ENCODE measurements around the gene ACAA2.

ACAA2 gene

DNA sequence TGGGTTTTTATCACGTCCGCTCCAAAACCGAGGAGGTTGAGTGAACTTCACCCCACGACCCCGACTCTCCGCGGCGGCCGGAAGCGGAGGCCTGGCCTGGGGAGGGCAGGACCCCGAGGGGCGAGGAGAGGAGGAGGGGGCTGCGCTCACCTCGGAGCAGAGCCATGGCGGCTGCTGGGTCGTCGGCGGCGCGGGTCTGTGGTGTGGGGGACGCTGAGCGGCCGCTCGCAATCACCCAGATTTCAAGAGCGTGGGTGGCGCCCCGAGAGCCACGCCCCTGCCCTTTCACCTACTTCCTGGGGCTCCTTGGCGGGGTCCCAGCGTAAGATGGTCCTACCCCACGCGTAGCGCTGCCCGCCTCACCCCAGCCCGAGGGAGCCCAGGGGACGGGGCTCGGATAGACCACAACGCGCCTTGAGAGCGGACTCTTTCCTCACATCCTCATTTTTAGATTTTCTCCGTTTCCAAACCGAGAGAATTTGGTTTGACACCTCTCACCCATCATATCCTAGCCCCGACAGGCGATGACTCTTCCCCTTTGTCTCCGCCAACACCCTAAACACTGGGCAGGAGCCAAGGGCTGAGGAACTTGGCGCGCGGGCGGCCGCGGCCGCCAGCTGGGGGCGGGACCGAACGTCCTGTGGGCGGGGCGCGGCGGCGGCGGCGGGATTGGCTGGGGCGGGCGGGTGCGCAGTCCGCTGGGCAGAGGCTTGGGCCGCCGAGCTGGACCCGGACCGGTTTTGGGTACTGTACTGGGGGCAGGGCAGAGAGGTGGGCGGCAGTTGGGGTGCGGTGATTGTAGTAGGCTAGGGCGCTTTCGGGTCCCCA, at the start of gene ACAA2:
TSS of gene ACAA2 (minus strand) at position 215 of the 828 bp plus-strand sequence. CDS start at position 166, 49 bp downstream.
- DNase-seq (ENCODE audit: low spot score), result peak; percentile 80

- DNase-seq (ENCODE audit: low spot score), result no peak
Measured at GRCh38 chr18:49862656-49863385, 49.5 kb upstream of the ACAA2 start.

- no peak for DNase-seq (ENCODE audit: low spot score)
Measured at GRCh38 chr18:49861659-49862058, 48.3 kb upstream of the ACAA2 start.

DNA sequence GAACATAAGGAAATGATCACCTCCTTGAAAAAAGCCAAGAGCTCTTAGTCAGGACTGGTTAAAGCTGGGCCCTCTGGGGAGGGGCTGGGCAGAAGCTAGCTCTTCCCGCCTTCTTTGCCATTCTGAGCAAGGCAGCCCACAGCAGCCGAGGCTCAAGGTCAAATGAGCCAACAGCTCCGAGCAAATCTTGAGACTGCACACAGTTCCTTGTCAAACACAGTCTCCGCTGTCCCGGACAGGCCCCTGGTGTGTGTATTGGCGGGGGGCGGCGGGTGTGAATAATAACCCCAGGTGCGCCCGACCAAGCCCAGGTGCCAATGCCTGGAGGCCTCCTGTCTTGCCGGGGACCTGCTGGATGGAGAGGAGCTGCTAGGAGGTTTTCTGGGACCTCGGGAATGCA, 46.4 kb upstream of the ACAA2 start:
- no peak for DNase-seq (ENCODE audit: low spot score)

DNA sequence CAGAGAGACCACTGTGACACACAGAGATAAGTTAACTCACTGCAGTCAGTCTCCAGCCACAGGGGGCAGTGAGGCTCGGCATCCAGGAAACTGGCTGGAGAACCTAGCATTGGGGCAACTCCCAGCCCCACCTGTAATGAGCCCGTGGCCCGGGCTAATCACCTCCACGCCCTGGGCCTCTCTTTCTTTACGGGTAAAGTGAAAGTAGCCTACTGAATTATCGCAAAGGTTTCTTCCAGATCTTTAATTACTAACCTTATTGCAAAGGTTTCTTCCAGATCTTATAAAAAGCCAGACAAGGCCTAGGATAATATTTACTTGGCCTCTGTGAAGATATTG, 45.7 kb upstream of the ACAA2 start:
- DNase-seq (ENCODE audit: low spot score), result no peak

- peak; percentile 52 for DNase-seq (ENCODE audit: low spot score)
Measured at GRCh38 chr18:49858309-49859020, 45.1 kb upstream of the ACAA2 start.

DNA sequence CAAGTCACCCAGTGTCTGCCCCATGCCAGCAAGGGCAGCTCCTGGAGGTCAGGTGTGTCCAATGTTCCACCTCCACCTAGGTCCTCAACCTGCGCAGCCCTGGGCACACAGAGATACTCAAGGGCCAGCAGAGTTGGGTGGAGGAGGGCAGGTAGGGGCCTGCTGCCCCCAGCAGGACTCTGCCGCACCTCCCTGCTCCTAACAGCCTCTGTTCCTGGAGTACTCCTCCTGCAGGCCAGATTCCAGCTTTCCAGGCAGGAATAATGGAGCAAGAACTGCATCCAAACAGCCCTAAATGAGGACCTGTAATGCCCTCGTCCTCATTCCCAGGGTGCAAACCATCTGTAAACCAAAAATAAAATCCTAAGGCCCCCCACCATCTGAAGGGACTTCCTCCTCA, 44.4 kb upstream of the ACAA2 start:
- no peak for DNase-seq (ENCODE audit: low spot score)

DNA sequence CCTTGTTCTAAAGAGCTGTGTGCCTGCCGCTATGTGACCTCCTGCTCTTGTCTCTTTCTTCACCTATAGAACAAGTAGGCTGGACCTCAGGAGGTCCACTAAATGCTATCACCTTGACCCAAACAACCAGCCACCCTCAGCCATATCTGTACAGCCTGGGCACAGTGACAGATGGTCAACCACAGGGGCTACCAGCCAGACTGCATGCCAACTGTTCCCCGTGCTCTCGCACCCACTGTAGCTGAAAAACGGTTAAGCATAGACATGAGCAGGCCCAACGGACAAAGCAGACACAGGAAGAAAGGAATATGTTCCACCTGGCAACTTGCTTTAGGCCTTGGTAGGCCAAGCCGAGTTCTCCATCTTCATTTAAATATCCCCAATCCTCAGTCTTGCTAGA, 43.2 kb upstream of the ACAA2 start:
- DNase-seq (ENCODE audit: low spot score), result no peak

DNA sequence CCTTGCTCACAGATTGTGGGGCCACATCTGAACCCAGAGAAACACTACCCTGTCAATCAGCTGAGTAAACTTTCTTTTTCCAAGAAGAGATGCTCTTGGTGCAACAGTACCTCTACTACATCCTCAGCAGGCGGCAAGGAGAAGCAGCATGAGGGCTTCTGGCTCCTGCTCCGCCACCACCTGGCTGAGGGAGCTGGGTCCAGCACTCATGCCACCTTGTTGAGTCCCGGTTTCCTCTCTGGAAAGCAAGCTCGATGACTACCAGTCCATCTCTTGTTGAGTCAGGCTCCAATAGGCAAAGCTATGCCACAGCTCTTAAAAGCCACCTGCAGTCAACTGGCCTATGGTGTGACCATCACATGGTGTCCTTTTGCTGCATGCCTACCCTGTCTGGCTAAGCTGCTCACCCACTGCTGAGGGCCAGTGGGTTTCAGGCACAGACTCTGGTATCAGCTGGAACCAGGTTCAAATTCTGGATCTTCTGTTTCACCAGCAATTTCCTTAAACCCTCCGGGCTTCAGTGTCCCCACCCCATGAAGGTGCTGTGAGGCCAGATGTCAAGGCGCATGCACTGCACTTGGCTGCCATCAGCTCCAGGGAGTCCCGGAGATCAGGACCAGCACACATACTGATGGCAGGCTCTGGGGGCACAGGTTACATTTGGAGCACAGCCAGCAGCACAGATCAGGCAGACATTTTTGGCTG, 42.5 kb upstream of the ACAA2 start:
- DNase-seq (ENCODE audit: low spot score), result no peak

DNA sequence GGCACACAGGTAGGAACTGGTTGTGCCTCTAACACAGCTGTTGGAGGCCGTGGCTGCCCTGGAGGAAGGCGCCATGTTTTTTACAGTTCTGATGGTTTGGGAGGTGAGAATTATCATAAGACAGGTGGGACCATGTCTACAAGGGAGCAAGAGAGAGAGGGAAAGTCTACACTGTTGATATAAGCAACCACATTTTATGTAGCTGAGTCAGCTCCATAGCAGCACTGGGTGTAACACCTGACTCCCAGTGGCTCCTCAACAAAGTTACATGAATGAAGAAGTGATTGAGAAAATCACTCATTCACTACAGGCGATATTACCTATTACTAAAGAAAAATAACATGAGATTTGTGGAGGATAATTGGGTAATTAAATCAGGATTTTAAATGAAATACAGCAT, 41.3 kb upstream of the ACAA2 start:
- DNase-seq (ENCODE audit: low spot score), result no peak

- no peak for DNase-seq (ENCODE audit: low spot score)
Measured at GRCh38 chr18:49853436-49853835, 40.1 kb upstream of the ACAA2 start.

DNA sequence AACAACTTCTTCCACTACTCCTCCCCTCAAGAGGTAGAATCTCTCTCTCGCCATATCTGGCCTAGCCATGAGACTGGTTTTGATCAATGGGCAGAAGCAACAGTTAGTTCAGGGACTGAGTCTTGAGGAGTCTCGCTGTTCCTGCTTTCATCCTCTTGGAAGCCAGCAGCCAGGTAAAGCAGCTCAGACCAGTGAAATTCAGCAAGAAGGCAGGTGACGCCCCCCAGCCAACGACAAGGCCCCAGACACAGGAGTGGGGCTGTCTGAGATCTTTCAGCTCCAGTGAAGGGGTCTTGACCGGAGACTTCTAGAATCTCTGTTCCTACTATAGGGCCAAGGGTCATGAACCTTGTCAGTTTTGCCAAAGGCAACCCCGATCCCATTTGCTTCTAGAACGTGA, 39.7 kb upstream of the ACAA2 start:
- no peak for DNase-seq (ENCODE audit: low spot score)

DNA sequence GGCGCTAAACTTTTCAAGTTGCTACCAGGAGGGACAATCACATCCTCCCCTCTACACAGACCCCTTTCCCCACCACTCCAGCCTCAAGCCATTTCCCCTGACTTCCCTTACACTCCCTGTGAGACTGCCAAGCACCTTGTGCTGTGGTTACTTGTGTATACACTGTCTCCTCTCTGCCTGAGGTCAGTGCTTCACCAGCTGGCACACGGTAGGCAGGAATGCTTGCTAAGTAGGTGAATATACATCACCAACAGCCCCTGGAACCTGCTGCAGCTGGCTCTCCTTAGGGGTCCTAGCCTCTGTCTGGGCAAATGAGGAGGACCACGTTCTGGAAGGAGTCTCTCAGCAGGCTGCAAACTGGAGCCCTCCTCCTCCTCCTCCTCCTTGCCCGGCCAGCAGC, 38.3 kb upstream of the ACAA2 start:
- DNase-seq (ENCODE audit: low spot score), result no peak

DNA sequence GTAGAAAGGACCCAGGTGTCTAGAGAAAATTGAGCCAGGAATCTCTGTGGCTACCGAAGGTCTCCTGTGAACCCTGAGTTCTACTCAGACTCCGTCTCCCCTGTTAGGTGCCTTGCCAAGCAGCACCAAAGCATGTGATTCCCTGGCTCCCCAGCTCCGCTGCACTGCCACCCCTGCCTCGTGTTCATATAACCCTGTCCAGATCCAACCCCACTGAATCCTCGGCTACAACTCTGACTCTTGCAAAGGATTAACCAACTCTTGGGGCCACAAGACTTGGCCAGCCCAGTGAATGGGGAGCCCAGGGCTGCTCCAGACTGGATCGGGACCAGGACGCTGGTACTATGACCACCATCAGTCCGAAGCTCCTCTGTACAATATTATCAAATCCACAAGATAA, 37.3 kb upstream of the ACAA2 start:
- no peak for DNase-seq (ENCODE audit: low spot score)

DNA sequence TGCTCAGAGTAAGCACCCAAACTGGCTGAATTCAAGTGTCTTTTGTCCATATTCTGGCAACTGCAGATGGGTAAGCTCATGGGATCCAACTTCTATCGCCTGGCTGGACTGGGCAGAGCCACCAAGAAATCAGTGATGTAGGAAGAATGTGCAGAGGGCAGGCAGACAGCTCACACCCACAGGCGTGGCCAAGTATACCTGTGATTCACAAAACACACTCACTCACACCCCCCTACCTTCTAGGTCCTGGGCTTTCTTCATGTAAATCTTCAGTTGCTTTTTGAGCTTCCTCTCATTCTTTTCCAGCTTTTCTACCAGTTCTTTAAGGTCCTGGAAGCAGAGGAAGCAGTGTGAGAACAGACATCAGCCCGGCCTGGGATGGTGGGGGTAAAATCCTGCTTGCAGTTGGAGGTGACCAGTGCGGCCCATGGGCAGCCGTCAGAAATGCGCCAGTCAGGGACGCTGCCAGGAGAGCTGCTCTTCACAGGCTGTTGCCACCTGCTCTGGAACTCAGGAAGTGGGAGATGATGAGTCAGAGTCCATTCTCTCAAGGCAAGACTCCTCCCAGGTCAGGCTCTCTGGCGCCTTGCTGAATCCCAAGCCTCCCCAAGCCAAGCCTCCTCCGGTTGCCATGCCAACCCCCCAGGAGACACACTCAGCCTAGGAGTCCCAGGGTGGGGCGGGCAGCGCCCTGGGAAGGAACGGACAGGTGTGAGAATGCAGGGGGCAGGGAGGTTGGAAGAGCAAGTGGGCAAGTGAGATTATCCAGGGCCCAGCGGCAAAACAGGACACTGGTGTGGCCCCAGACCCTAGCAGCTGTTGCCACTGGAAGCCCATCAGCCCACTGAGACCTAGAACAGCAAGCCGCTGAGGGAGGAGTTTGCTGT, 36.2 kb upstream of the ACAA2 start:
- DNase-seq (ENCODE audit: low spot score), result no peak

GRCh38 chr18:49848115-49848514, 34.8 kb upstream of the ACAA2 start:
- no peak for DNase-seq (ENCODE audit: low spot score)

GRCh38 chr18:49847524-49847923, 34.2 kb upstream of the ACAA2 start:
- DNase-seq (ENCODE audit: low spot score), result no peak

- DNase-seq (ENCODE audit: low spot score), result no peak
Measured at GRCh38 chr18:49846718-49847470, 33.6 kb upstream of the ACAA2 start.

DNA sequence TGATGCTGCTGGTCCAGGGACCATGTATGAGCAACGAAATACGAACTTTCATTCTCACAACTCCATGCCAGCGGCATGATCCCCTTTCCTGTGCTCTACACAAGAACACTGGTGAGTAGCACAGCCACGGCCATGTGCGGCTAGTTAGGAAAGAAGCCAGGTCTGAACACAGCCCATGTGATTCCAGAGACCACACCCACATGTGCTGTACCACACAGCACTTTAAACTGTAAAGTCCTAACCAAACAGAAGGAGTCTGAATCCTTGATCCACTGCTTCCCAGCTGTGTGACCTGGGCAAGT, 33.0 kb upstream of the ACAA2 start:
- DNase-seq (ENCODE audit: low spot score), result no peak

GRCh38 chr18:49845629-49846360, 32.5 kb upstream of the ACAA2 start:
- no peak for DNase-seq (ENCODE audit: low spot score)

All from hematopoietic multipotent progenitor cell treated with erythropoietin and hydrocortisone succinate and interleukin-3 and kit ligand, for 17 days (in vitro differentiated cells).